ENCODE measurements around the gene CUL7.
"Not testable (repeated sequence)": the region's sequence is repeated elsewhere in the genome, so short reads cannot be mapped to it uniquely, and the experiment has no call there.

The CUL7 gene

GRCh38 chr6:43053545-43054205 is at the start of gene CUL7:
CUL7 (minus strand) TSS chr6:43053851; CDS start chr6:43052788, 1,063 bp downstream.
- peak; percentile 96 for DNase-seq

DNA sequence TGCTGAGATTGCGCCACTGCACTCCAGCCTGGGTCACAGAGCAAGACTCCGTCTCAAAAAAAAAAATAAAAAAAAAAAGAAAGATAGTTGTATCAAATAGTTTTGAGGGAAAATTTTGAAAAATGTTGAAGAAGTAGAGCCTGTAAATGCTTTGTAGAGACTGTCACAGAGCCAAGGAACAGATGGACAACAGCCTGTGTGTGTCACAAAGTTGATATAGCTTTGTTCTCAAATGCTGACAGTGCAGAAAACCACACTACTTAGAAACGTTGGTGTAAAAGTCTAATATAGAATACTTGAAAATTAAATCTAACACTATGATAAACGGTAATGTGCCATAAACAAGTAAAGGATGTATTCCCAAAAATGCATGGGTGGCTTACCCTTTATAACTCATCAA is 47.8 kb upstream of the CUL7 start:
- no peak for DNase-seq

DNA sequence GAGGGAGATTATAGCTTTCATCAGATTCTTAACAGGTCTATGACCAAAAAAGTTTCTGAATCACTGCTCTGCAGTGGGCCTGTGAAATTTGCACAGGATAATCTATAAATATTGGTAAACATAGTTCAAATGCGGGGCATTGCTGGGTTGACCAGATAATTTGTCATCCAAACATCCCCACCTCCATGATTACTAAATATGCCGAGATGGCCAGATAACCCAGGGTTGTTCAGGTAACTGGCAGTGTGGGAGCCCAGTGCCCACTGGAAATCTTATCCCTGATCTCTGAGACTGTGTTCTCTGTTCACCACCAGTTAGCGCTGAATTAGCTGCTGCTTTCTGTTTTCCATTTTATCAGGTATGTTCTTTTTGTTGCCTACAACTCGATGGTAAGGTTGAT is 43.9 kb upstream of the CUL7 start:
- DNase-seq: no peak

- no peak for DNase-seq
Observed at GRCh38 chr6:43097098-43097489, 43.4 kb upstream of the CUL7 start.

GRCh38 chr6:43096451-43097097 is 42.9 kb upstream of the CUL7 start:
- DNase-seq: no peak

GRCh38 chr6:43095939-43096338 is 42.3 kb upstream of the CUL7 start:
- DNase-seq: no peak

GRCh38 chr6:43093436-43094289 is 40.0 kb upstream of the CUL7 start:
- DNase-seq: no peak

DNA sequence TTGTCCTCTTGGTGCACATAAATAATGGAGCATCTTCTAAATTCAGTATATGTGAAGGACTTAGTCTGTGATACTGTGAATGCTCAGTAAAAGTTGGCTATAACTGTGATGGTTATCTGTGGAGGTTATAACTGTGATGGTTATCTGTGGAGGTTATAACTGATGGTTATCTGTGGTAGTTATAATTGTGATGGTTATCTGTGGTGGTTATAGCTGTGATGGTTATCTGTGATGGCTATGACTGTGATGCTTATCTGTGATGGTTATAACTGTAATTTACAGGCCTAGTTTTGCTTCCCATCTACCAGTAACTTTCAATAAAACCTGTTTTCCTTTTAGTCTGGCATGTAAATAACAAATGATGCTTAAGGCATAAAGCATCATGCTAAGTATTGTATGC is 39.0 kb upstream of the CUL7 start:
- DNase-seq: peak; percentile 25

GRCh38 chr6:43091436-43091991 is 37.9 kb upstream of the CUL7 start:
- DNase-seq: no peak

GRCh38 chr6:43091020-43091419 is 37.4 kb upstream of the CUL7 start:
- DNase-seq: no peak

DNA sequence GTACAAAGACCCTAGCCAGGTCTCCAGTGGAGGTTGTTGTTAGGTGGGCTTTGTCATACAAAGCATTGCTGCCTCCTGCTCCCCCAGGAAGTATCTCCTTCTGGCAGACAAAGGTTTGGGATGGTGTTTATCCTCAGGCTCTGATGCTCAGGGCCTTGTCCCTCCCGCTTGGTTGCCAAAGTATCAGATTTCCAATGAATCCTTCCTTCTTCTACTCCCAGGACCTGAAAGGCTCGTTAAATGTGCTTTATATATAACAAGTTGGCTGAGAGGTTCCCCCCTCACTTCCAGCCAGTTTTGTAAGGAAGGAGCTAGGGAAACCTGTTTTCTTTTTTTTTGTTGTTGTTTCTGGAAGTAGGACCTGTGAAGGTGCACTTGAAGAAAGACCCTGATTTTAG is 36.9 kb upstream of the CUL7 start:
- DNase-seq: no peak

DNA sequence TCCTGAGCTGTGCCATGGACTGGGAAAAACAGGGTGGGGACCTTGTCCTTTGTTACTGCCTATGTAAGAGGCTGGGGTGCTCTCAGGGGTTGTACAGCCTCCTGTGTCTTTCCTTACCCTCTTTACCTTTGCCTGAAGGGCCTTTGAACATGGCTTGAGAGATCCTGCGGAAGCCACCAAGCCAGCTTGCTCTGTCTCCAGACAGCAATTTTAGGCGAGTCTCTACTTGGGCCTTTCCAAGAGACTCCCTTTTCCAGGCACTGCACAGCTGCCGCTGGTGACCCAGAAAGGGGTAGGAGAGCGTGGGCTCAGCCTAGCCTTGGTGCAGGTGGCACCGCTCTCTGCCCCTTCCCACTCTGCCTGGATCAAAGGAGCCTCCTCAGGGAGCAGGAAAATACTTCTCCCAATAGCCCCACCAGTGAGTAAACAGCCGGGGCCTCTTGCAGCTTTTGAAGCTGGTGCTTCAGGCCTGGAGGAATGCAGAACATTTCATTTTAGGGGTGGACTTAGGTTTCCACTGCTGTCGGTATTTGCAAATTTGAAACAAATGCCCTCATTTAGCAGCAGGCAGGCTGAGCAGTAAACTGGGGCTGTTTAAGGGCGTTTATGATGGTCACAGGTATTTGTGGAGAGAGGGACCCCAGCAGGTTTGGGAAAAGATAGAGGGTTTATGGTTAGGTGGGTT is 36.4 kb upstream of the CUL7 start:
- DNase-seq: no peak

DNA sequence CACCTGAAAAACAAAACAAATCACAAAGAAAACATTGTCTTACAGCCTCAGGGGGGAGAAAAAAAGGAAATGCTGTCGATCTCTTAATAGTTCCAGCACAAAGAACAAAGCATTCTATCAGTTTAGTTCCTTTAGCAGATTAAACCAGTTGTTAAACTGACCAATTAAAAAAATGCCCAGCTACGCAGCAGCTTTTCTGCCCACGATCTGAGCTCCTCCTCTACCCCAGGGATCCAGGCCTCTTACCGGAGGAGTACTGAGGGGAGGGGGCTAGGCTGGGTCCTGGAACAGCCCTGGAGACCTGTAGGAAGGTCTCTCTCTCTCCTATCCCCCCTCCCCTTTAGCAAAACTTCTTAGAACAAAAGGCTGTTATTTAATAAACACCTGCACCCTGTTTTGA is 35.8 kb upstream of the CUL7 start:
- DNase-seq: no peak

GRCh38 chr6:43088654-43089056 is 35.0 kb upstream of the CUL7 start:
- no peak for DNase-seq

GRCh38 chr6:43086022-43086658 is 32.5 kb upstream of the CUL7 start:
- peak; percentile 48 for DNase-seq

DNA sequence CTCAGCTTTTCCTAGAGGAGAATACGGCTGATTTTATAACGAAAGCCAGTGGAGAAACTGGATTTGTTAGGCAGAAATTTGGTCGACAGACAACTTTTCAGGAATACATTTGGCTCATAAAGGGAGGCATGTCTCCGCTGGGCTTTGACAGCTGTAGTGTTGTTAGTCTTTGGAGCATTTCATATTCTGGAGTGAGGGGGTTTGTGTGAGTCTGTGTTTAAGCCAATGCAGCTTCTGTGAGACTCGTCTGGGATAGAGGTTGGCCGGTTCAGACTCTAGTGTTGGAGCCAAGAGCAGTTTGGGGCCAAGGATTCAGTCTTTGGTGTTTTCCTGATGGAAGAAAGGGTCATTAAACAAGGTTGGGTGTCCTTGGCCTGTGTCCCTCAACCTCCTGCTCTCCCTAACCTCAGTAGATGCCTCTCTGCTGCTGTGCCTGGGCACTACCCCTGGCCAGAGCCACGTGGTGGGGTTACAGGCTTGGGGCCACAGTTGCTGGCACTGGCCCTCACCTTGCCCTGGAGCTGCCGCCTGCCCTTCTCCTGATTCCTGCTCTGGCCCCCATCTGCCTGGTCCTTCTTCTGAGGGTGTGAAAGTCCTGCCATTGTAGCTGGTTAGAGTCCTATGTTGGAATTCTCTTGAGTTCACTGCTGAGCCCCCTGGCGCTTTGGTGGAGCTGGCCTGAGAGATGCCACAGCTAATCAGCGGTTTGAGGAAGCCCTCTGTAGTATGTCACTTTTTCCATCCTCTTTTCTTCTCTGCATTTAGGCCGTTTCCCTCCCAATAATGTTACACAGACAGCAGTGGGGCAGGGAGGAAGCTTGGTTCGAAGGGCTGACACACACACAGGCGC is 29.4 kb upstream of the CUL7 start:
- DNase-seq: no peak

GRCh38 chr6:43081922-43082321 is 28.3 kb upstream of the CUL7 start:
- not testable (repeated sequence) for DNase-seq

DNA sequence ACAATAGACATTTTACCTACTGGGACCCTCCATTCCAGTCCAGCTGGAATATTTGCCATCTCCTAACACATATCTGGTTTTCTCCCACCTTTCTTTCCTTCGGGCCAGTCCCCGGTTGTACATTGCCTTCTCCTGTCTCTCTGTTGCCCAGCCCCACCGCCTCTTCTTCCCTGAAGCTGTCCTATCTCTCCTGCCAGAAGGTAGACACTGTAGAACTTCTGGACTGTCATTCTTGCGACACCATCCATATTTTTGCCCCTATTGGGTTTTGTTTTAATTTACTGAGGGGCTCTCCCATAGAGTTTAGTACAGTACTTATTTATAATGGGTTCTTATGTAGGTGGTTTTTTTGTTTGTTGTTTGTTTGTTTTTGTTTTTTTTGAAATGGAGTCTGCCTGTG is 27.4 kb upstream of the CUL7 start:
- DNase-seq: no peak

DNA sequence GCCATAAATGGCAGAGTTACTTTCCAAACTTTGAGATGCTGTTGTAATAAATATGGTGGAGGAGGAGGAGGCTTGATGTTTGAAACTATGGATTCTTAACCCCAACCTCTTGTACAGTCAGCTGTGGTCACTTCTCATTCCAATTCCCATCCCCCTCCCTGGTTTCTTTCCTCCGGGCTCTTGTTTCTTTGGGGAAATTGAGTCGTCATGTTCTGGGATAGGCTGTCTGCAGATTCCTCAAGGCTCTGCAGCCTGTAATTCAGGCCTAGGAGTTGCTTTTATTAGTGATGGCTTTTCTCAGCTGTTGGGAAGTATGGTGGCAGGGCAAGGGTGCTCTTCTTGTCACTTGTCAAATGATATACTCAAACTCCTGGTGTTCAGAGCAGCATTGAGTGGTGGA is 25.0 kb upstream of the CUL7 start:
- DNase-seq: no peak

- no peak for DNase-seq
Observed at GRCh38 chr6:43077981-43078511, 24.4 kb upstream of the CUL7 start.

- no peak for DNase-seq
Observed at GRCh38 chr6:43077333-43077809, 23.7 kb upstream of the CUL7 start.

Data from activated CD4-positive, alpha-beta T cell treated with anti-CD3 and anti-CD28 coated beads, Interleukin-2, Interleukin-6, amounts not matched to agents 100 ng/mL and 50 ng/mL, durations not matched to agents 16 hours and 8 hours (primary cell).